NCI-H1417 treated with DMSO at 0.1 percent for 48 hours (cell line): Measurements from ENCODE around the gene BGN.

Experiments used
- DNase-seq: peaks from one replicate; lab custom pipeline; 2025; lab: John Stamatoyannopoulos, UW

Gene BGN

DNA sequence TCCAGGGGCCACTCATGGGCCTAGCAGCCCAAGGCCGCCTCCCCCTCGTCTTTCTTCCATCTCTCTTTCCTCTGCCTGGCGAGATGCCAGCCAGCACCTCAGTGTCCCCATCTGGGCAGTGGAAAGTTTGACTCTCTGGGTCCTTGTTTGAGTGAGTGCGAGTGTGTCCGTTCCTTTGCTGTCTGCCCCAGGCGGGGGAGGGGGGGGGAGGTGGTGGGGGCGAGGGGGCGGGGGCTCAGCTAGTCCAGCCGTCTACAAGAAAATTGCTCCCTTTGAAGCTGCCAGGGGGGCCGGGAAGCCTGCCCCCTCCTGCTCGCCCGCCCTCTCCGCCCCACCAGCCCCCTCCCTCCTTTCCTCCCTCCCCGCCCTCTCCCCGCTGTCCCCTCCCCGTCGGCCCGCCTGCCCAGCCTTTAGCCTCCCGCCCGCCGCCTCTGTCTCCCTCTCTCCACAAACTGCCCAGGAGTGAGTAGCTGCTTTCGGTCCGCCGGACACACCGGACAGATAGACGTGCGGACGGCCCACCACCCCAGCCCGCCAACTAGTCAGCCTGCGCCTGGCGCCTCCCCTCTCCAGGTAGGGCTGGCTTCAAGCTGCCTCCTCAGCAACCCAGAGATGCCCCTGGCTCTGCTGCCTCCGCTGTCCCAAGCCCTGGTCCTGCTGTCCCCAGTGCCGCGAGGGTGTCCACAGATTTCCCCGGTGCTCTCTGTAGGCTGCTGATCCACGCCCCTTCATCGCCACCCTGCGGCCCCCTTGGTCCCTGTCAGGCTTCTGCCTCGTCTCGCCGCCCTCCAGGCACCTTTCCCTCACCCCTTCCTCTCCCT is at the start of gene BGN:
Gene BGN, plus strand, starts transcription at position 440 of the 821 bp plus-strand sequence. CDS start 9,652 bp downstream, outside the sequence.
- DNase-seq = no peak

DNA sequence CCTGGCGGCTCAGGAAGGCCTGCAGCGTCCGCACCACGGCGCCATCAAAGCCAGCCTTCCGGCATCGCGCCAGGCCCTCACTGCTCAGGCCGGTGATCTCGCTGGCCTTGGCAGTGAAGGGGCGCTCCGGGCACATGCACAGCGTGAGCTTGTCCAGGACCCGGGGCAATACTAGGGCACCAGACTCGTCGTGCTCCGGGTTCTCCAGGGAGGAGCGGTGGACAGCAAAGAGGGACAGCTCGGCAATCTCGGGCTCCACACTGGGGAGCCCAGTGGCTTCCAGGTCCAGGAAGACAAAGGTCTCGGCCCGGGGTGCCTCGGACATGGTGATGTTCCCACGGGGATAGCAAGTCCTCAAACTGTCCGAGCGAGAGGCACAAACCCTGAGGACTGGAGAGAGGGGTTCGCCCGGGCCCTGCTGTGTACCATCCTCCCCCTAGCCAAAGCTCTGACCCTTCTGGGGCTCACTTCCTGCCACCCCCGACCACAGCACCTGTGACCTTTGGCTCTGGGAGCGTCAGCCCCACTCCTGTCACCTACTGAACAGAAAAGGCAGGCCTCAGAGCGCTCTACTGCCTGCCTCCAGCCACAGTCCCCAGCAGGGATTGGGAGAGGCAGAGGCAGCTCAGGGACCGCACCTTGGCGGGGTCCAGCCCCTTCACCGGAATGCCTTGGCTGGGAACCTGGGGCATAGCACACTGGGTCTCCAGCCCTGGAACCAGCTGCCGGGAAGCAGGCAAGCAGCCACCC is 49.5 kb upstream of the BGN start:
- no peak for DNase-seq

DNA sequence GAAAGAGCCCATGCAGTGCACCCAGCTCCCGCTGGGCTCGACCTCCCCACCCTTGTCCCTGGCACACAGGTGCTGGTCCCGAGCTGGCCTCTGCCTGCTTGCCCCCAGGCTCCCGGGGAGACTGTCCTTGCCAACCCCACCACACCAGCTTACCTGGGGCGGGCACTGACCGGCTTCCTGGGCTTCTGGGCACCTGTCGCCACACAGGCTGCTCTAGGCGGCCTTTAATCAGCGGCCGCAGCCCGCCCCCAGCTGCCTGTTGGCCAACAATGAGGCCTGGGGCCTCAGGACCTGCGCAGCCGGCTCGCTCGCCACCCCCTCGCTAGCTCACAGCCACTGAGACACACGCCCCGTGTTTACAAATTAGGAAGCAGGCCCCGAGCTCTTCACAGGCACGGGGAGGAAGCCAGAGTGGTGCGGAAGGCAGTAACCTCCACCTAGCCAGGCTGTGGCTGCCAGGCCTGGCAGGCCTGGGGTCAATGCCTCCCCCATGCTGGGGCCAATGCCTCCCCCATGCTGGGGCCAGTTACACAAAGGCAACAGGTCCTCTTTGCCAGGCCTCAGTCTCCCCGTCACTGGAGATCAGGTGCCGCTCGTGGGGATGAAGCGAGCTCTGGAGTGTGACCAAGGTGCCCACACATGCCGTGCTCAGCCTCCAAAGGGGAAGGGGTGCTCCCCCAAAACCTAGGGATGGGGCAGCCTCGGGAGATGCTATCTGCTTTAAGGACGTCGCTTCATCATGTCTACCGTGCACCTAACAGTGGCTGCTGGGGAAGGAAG is 48.7 kb upstream of the BGN start, which contains the start of gene TREX2:
Gene TREX2, minus strand, starts transcription at position 201 of the 780 bp plus-strand sequence. CDS start 626 bp downstream, outside the sequence.
- no peak for DNase-seq

DNA sequence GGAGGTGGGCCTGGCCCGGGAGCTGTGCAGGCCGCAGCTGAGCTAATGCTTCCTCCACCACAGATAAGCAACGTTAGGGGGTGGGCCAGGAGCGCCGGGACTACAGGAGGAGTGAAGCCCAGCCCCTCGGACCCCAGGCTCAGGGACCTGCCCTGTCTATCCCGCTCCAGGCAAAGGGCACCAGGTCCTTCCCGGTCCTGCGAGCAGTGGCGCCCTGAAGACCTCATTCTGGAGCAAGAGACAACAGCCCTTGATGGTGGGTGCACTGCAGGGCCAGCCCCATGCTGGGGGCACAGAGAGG is 48.2 kb upstream of the BGN start:
- DNase-seq = no peak

DNA sequence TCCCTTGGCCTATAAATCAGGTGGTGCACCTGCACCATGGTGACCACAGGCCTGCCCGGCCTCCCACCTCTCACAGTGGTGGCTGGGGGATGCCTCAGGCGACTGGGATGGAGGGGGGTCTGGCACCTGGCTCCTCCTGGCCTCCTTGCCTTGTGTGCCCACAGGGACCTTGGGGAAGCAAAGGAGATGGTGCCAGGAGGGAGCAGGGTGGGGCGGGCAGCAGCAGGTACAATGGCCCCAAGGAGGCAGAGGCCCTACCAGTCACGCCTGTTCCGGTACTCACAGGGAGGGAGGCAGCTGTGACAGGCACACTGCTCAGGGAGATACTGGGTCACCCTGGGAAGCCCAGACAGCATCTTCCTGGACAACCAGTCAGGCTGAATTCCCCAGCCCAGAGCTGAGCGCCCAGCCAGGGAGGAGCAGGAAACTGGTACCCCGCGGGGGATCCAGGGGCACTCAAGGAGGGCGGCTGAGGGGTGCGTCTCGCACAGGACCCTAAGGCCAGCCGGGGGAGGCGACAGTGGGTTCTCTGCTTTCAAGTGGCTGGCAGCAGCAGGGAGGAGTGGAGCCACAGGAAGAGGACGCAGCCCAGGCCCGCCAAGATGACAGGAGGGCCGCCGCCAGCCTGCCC is 47.7 kb upstream of the BGN start:
- DNase-seq = no peak

DNA sequence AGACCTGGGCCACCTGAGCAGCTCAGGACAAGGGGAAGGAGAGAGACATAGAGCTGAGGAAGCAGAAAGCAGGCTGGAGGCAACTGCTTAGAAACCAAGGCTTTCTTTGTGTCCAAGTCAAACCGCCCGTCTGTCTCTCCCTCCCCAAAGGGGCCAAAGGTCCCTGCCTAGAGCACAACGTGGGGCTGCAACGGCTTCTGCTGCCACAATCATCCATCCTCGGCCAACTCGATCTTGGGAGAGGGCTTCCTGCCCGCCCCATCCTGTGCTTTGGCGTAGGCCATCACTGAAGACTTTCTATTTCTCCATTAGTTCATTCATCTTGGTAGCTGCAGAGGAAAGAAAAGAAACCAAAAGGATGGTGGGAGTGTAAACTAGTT is 47.2 kb upstream of the BGN start:
- DNase-seq = no peak

GRCh38 chrX:153448556-153449367 is 46.0 kb upstream of the BGN start:
- no peak for DNase-seq

GRCh38 chrX:153449368-153450113 is 45.2 kb upstream of the BGN start:
- DNase-seq = no peak

DNA sequence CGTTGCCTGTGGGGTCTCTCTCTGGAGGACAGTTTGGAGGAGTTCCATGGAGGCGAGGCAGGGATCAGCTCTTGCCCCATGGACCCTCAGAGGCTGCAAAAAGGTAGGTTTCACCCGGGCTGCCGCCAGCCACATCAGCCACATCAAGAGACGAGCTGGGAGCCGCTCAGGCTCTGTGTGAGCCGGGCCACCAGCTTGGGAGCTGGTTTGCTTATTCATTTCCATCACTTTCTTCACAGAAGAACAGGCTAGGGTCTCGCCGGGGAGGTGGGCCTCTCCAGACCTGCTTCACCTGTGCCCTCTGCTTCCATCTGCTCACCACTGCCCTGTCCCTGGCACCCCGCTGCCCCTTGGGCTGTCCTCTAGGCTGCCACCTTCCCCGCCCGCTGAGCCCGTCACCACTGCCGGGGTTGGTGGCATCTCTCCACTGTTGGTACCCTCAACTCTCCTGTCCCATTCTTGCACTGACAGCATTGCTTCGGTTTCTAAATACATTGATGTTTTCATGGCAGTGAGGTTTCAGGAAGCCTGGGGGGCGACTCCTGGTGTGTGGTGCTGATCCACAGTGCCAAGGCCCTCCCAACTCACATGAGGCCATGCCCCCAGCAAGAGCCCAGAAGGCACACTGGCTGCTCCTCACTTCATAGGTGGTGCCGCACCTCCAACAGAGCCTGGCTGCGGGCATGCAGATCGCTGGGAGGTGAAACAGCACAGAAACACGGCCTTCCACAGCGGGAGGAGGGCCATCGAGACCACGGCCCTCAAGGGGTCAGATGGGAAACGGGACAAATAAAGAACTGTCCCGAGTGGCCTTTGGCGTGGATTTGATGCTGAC is 44.4 kb upstream of the BGN start:
- no peak for DNase-seq

GRCh38 chrX:153450949-153451277 is 43.9 kb upstream of the BGN start:
- no peak for DNase-seq

DNA sequence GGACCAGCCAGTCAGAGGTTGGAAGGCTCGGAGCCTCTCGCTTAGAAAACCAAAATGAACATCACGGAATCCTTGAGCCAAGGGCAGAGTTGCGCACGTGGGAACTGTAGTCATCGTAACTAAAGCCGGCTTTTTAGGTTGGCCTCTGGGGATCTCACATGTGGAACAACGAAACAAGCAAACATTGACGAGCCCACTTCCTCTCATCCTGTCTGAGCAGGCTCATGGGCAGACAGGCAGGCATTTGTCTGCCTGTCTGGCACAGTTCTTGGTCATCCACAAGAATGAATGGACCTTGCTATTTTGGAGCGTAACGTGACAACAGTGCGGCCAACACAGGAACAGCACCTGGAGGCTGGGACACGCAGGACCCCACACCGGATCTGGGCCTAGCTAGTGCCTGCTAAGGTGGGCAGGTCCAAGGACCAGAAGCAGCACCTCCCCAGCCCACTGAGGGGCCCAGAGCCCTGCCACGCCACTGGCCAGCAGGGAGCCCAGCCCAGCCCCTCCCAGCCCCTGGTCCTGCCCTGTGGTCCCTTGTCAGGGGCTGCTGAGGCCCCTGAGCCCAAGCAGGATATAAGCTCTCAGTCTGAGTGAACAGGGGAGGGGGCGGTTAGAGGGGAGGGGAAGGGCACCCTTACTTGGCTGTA is 39.8 kb upstream of the BGN start:
- no peak for DNase-seq

DNA sequence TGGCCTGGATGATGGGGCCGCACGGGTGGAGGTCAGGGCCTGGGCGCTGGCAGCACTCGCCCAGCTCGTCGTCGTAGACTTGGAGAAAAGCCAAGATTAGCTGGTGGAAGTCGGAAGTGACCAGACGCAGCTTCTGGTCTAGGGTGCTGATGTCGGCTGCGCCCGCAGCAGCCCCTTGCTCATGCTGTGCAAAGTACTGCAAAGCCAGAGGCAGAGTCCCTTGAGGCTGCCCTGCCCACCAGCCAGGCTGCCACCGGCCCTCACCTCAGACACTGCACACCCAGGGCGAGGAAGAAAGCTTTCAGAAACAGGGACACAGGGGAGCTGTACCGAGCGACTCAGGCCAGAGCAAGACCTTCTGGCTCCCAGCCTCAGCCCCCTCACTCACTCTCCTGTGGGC is 39.2 kb upstream of the BGN start:
- no peak for DNase-seq

DNA sequence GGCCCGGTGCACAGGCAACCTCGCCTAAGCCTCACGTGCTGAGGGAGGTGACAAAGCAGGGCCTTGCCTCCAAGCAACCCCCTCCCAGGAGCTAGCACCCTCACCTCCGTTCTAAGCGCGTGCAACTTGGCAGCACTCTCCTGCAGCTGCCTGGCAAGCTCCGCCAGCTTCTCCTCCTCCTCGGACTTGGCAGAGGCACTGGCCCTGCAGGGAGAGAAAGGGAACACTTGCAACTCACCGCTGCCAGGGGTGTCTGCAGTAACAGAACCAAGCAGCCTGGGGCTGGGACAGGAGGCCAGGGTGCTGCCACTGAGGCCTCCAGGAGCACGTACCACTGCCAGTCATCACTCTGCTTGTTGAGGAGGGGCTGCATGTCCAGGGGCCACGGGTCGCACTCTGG is 38.6 kb upstream of the BGN start:
- no peak for DNase-seq

DNA sequence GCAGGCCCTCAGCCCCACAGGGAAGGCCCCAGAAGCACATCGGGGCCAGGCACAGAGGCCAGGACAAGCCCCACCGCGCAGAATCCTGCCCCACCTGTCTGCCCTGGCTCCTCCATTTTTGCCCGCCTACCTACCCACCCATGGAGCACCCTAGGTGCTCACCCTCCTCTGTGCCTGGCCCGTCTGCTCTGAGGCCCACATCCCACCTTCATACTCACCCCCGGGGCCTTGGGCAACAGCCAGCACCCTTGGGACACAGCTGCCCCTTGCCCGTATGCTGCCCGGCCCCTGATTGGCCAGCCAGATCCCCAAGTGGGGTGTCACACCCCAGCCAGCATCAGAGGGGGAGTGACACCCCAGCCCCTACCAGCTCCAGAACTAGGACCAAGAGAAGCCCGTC is 38.1 kb upstream of the BGN start:
- DNase-seq = no peak

DNA sequence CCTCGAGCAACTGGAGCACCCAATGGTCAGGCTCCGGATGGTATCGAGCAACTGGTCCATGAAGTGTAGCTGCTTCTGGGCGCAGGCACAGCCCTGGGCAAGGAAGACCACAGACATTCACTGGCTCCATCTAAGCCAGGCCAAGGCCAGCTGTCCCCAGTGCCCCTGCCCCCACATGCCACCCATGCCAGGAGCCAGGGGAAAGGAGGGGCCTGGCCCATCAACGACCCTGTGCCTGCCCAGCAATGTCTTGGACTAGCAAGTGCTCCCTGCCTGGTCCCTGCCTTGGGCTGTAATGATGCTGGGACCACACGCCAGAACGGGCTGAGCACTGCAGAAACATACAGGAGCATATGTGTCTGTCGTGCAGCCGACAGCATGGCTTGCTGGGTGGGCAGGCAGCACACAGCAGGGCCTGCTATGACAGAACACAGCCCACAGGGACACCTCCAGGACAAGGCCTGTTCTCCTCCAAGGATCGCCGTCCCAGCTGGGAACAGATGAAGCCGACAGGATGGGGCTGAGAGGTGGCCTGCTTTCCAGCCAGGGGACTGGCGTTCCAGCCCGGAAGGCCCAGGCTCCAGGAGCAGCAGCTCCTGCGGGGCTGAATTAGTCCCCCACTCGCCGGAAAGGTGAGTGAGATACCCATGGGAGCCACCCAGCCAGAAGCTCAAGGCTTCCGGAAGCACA is 37.5 kb upstream of the BGN start:
- DNase-seq = no peak

- DNase-seq = no peak
Measured at GRCh38 chrX:153457827-153458466, 36.8 kb upstream of the BGN start.

- DNase-seq = no peak
Measured at GRCh38 chrX:153458476-153458875, 36.3 kb upstream of the BGN start.

- DNase-seq = no peak
Measured at GRCh38 chrX:153459986-153460385, 34.8 kb upstream of the BGN start.
